Measurements from ENCODE around the gene PANK4. TPM values are rescaled to one million over a fixed set of nuclear protein-coding genes. Genes with fewer than 3 reads are reported as not detected.
A peak's percentile ranks its signal among the peaks of the same experiment; 100 is the strongest.
"Not testable (repeated sequence)": the region's sequence is repeated elsewhere in the genome, so short reads cannot be mapped to it uniquely, and the experiment has no call there.

Gene PANK4
- total RNA-seq, 1 donor from 2014 or later: 27.5 TPM

DNA sequence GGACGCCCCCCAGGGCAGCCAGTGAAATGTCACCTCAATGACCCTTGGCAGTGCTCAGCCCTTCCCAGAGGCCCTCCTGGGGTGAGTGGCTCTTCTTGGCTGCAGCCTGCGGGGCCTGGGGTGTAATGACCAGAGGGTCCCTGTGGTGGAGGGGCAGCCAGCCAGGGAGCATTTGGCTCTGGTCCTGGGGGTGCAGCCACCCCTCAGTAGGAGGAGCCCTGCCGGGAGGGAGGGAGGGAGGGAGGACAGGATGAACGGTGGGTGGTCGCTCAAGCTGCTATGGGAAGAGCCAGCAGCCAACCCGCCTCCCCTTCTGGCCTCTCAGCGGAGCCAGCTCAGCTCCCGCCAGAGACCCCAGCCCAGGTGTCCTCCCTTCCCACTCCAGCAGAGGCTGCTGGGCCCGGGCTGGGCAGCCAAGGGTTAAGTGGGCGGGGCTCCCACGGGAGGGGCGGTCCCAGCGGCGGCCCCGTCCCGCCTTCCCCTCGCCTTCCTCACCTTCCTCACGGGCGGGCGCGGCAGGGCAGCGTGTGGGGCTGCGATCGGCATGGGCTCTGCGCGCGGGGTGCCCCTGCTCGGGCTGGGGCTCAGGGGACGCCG is 59.3 kb downstream of the PANK4 start:
- DNase-seq (ENCODE audit: low read depth): no peak

DNA sequence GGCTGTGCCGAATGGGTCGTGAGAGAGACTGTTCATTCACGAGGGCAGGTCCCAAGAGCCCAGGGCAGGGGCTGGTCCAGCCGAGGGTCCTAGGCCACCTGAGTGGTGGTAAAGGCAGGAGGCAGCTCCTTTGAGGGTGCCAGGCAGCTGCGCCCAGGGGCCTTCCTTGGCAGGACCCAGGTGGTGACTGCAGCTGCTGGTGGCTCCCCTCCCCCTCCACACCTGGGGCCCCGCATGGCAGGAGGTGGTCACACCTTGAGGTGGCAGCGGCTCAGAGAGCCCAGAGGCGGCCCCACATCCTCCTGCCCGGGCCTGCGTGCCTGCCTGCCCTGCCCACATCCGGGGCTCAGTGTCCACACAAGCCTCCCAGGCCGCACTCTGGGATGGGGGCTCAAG is 60.1 kb downstream of the PANK4 start:
- DNase-seq (ENCODE audit: low read depth): no peak

DNA sequence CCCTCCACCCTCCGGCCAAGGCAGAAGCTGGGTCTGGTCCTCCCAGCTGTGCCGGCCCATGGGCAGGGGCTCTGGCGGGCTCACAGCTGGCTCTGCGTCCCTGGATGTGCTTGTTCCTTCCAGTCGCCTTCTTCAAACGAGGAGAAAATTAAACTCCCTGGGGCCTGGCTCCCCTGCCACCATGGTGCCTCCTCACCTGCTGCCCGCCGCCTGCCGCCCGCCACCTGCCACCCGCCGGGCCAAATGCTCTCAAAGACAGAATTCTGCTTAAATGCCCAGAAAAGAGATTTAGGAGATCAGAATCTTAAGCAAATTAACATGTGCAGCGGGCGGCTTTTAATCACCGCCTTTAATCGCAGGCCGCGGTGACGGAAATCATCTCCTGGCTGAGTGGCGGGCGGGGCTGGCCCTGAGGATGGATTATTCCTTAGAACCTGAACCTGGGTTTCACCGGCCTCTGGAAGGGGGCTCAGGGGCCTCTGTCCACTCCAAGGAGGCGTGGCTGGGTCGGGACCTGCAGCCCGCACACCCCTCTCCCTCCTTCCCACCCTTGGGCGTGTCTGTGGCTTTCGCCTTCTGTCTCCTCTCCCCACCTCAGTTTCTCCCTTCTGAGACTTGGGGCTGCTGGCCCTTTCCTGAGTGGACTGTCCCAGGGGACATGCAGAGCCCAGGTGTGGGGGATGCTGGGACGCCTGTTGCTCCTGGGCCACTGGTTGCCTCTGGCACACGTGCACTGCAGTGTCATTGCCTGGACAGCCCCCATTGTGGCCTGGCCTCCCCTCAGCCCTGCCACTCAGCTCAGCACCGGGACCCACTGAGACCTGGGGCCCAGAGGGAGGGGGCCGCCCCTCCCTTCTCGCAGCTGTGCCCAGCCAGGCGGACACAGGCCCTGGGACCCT is 60.8 kb downstream of the PANK4 start:
- no peak for DNase-seq (ENCODE audit: low read depth)

DNA sequence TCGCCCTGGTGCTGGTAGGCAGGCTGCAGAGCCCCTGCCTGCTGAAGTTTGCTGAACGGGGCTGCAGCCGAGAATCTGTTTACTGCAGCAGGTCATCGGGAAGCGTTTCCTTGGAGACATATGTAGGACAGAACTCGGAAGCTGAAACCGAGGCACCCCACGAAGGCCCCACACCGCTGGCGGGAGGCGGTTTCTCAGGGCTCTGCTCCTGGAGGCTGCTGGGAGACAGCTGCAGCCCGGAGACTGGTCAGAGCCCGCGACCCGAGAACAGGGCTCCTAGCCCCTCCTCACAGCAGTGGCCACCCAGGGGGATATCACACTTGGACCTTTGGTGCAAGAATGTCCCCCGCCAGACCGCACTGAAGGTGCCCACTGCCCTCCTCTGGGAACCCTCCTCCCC is 63.0 kb downstream of the PANK4 start:
- no peak for DNase-seq (ENCODE audit: low read depth)

DNA sequence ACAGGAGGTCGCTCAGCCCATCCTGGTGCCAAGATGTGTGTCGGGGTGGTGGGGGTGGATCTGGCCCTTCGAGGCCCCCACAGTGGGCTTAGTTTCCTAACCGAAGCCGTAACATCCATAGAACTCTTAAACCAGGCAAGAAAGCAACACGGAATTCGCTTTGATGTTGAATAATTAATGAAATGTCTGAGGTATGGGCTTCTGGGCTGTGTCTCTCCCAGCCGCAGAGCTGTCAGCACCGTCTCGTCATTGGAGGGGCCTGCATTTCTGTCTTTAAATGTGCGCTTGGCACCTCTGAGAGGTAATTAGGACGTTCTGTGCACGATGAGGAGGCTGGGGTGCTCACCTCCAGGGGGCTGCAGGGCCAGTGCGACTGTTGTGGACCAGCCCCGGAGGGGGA is 63.6 kb downstream of the PANK4 start:
- no peak for DNase-seq (ENCODE audit: low read depth)

DNA sequence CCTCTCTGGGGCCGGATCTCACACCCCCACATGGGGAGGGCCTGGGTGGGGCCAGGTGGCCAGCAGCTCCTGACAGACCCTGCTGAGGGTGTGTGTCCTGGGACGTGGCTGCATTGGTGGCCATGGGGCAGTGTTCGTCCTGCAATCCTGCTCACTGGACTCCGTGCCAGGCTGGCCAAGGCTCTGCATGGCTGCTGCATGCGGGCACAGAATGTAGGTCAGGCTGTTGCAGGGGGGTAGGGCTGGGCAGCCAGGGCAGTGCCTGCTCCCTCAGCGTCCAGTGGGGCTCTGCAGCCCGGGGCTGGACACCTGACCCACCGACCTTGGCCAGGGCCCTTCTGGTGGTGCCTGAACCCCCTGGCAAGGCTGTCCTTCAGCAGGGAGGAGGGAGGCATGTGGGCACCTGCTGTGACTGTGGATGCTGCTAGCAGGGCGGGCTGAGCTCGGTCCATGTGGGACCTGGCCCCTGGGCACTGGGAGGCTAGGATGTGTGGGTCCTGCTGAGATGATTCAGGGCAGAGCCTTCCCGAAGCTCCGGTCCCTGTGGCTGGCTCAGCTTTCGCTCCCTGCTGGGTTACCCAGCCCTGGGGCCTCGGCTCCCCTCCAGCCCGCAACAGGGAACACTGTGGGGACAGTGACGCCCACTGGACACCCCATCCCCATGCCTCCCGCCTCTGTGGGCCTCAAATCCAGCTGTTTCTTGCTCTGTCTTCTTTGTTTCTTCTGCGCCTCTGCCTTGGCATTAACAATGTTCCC is 65.2 kb downstream of the PANK4 start:
- no peak for DNase-seq (ENCODE audit: low read depth)

DNA sequence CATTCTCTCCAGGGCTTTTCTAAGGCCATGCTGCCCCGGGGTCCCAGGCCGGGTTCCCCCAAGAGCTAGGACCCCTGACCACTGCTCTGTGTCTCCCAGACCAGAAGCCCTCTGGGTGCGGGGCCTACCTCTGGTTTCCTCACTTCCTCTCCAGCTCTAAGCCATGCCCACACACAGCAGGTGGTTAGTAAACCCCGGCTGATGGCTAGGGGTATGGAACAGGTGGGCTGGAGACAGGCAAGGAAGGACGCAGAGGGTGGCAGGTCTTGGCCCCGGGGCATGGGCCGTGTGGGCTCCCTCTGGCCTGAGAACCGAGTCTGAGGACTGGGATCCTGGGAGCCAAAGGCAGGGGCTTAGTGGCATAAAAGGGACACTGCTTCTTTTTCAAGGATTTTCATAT is 66.2 kb downstream of the PANK4 start:
- DNase-seq (ENCODE audit: low read depth): no peak

DNA sequence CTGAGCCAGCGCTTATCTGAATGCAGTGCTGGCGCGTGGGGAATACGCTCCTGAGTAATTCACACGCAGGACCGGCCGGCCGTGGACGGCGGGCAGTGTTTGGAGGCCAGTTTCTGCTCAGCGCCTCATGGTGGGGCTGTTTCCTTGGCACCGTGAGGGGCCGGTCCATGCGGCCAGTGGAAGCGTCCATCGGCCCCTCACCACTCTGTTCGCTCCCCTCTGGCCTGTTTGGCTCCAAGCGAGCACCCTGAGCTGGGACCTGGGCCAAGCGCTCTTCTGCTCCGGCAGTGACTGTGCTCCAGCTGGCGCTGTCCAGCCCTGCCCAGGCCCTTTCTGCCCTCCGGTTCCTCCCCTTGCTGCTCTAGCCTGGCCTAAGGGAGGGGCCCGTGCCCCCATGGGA is 66.6 kb downstream of the PANK4 start:
- DNase-seq (ENCODE audit: low read depth): peak; percentile 61

DNA sequence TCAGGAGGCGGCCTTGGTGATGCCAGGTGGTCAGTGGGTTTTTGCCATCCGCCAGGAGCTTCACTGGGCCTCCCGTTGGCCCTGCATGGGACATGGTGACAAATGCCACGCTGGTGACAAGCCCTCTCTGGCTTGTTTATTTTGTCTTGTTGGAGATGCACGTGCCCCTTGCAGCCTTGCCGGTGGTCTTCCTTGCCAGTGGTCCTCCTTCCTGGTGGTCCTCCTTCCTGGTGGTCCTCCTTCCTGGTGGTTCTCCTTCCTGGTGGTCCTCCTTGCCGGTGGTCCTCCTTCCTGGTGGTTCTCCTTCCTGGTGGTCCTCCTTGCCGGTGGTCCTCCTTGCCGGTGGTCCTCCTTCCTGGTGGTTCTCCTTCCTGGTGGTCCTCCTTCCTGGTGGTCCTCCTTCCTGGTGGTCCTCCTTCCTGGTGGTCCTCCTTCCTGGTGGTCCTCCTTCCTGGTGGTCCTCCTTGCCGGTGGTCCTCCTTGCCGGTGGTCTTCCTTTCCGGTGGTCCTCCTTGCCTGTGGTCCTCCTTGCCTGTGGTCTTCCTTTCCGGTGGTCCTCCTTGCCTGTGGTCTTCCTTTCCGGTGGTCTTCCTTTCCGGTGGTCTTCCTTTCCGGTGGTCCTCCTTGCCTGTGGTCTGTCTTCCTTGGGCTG is 67.2 kb downstream of the PANK4 start:
- not testable (repeated sequence) for DNase-seq (ENCODE audit: low read depth)

DNA sequence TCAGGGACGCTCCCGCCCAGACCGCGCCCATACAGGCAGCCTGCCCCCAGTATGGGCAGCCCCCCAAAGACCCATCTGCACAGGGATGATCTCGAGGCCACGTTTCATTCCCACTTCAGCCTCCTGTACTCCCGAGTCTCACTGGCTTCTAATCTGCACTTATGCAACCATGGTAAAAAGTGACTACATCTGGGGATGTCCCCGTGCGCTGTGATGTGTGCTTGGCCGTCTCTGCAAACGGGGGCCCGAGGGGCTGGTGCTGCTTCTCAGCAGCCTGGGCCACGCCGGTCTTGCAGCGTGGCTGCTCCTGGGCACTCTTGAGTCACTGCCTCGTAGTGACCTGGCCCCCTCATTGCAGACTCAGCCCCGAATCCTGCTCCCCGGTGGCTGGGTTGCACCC is 67.7 kb downstream of the PANK4 start:
- no peak for DNase-seq (ENCODE audit: low read depth)

Other genes with a start within 250 kb of the PANK4 start
- 8.8 and 14.2 TPM in 2 replicates for gene MORN1, start 135.0 kb downstream of the PANK4 start, total RNA-seq
- gene RER1, start 134.8 kb downstream of the PANK4 start, total RNA-seq: 58.1 and 64.6 TPM in 2 replicates
- 54.4 and 62.5 TPM in 2 replicates for gene PEX10, start 114.0 kb downstream of the PANK4 start, total RNA-seq
- 0.21 and 0.57 TPM in 2 replicates for gene PLCH2, start 50.3 kb downstream of the PANK4 start, total RNA-seq
- gene HES5, start 3.7 kb upstream of the PANK4 start, total RNA-seq: not detected in 2 replicates
- 8.6 and 9.1 TPM in 2 replicates for gene TNFRSF14, start 29.8 kb upstream of the PANK4 start, total RNA-seq
- 15.3 and 21.5 TPM in 2 replicates for gene PRXL2B, start 60.2 kb upstream of the PANK4 start, total RNA-seq
- gene MMEL1, start 106.4 kb upstream of the PANK4 start, total RNA-seq: 0.10 and 0.37 TPM in 2 replicates